Immature natural killer cell (primary cell): ENCODE measurements around the gene NRXN3. TPM values are rescaled to one million over a fixed set of nuclear protein-coding genes. Genes with fewer than 3 reads are reported as not detected.

Source experiments
- DNase-seq, 3 donors: peaks; one replicate each; pipeline ENCODE4 v3.0.0; 2022; ENCODE audit warnings: mixed read lengths in 1 of 3
- H3K27ac Mint-ChIP-seq, 6 donors: one replicate each; pipeline ENCODE4 v1.8.0; 2020; ENCODE audit warnings: mixed read lengths in 6 of 6, mild to moderate bottlenecking in 5 of 6, inconsistent platforms in 4 of 6, moderate library complexity in 3 of 6
- H3K27me3 Mint-ChIP-seq, 3 donors: one replicate each; pipeline ENCODE4 v1.8.0; 2020 to 2021; ENCODE audit warnings: low read depth in 3 of 3, mild to moderate bottlenecking in 3 of 3, mixed read lengths in 3 of 3, moderate library complexity in 3 of 3, inconsistent platforms in 1 of 3
- H3K36me3 Mint-ChIP-seq, 3 donors: one replicate each; pipeline ENCODE4 v1.8.0; 2020; ENCODE audit warnings: mixed read lengths in 3 of 3, inconsistent platforms in 2 of 3, mild to moderate bottlenecking in 2 of 3
- H3K4me1 Mint-ChIP-seq, 2 donors: one replicate each; pipeline ENCODE4 v1.8.0; 2020; ENCODE audit warnings: inconsistent platforms in 2 of 2, mild to moderate bottlenecking in 2 of 2, mixed read lengths in 2 of 2, moderate library complexity in 1 of 2
- H3K4me3 Mint-ChIP-seq, 5 donors: one replicate each; pipeline ENCODE4 v1.8.0; 2020; ENCODE audit warnings: mild to moderate bottlenecking in 5 of 5, mixed read lengths in 5 of 5, inconsistent platforms in 3 of 5, moderate library complexity in 3 of 5
- H3K9me3 Mint-ChIP-seq, 6 donors: one replicate each; pipeline ENCODE4 v1.8.0; 2020; ENCODE audit warnings: mild to moderate bottlenecking in 6 of 6, mixed read lengths in 6 of 6, inconsistent platforms in 4 of 6, moderate library complexity in 3 of 6
- polyA plus RNA-seq, 3 donors: library from polyadenylated mRNA; unstranded; fragments of 300-500 nt; fragmentation: Illumina TruSeq; gene quantifications; one replicate each; pipeline ENCODE4 v1.2.3, GENCODE V29; 2021

Gene NRXN3
- polyA plus RNA-seq, 3 donors from 2014 or later: not detected

GRCh38 chr14:78286210-78286609 lies 116.0 kb downstream of the NRXN3 start:
- Mint-ChIP-seq H3K27ac (no peak overlapping the region), H3K4me1 (no peaks in the 10 kb centered on the region), H3K36me3 (no peaks in the 10 kb centered on the region), H3K4me3 (no peak overlapping the region), H3K27me3 (peaks cover 2 to 5% (median 4%) of the 10 kb centered on the region in 3 donors), H3K9me3 (peaks cover 0 to 4% (median 0%) of the 10 kb centered on the region in 6 donors)
- DNase-seq: no peak

GRCh38 chr14:78292003-78292402 lies 121.8 kb downstream of the NRXN3 start:
- no peak for DNase-seq
- Mint-ChIP-seq H3K4me3 (no peak overlapping the region), H3K4me1 (no peaks in the 10 kb centered on the region), H3K36me3 (no peaks in the 10 kb centered on the region), H3K27ac (no peak overlapping the region), H3K27me3 (peaks cover 4 to 5% (median 4%) of the 10 kb centered on the region in 3 donors), H3K9me3 (peaks cover 0 to 5% (median 0%) of the 10 kb centered on the region in 6 donors)

GRCh38 chr14:78297858-78298257 lies 127.7 kb downstream of the NRXN3 start:
- no peaks in the 10 kb centered on the region for H3K4me1 Mint-ChIP-seq
- H3K27me3 Mint-ChIP-seq: peaks cover 2 to 6% (median 4%) of the 10 kb centered on the region in 3 donors
- H3K9me3 Mint-ChIP-seq: peaks cover 0 to 3% (median 0%) of the 10 kb centered on the region in 6 donors
- H3K36me3 Mint-ChIP-seq: no peaks in the 10 kb centered on the region
- no peak for DNase-seq
- no peak overlapping the region for H3K4me3 Mint-ChIP-seq
- no peak overlapping the region for H3K27ac Mint-ChIP-seq

- Mint-ChIP-seq H3K27ac (no peak overlapping the region), H3K4me3 (no peak overlapping the region), H3K4me1 (no peaks in the 10 kb centered on the region), H3K27me3 (peaks cover 2 to 6% (median 4%) of the 10 kb centered on the region in 3 donors), H3K36me3 (no peaks in the 10 kb centered on the region), H3K9me3 (peaks cover 0 to 3% (median 0%) of the 10 kb centered on the region in 6 donors)
- DNase-seq: no peak
These were observed 128.1 kb downstream of the NRXN3 start for GRCh38 chr14:78298298-78298697.

GRCh38 chr14:78302841-78303240 lies 132.7 kb downstream of the NRXN3 start:
- no peak for DNase-seq
- Mint-ChIP-seq H3K9me3 (peaks cover 0 to 12% (median 0%) of the 10 kb centered on the region in 6 donors), H3K36me3 (no peaks in the 10 kb centered on the region), H3K4me1 (no peaks in the 10 kb centered on the region), H3K27ac (no peak overlapping the region), H3K4me3 (no peak overlapping the region), H3K27me3 (peaks cover 2 to 7% (median 2%) of the 10 kb centered on the region in 3 donors)

- Mint-ChIP-seq H3K27me3 (peaks cover 0 to 5% (median 4%) of the 10 kb centered on the region in 3 donors), H3K4me1 (no peaks in the 10 kb centered on the region), H3K36me3 (no peaks in the 10 kb centered on the region)
These were observed 137.5 kb downstream of the NRXN3 start for GRCh38 chr14:78307671-78308070.

GRCh38 chr14:78308079-78308478 lies 137.9 kb downstream of the NRXN3 start:
- H3K4me3 Mint-ChIP-seq: no peak overlapping the region
- H3K27ac Mint-ChIP-seq: no peak overlapping the region
- DNase-seq: no peak
- H3K4me1 Mint-ChIP-seq: no peaks in the 10 kb centered on the region
- H3K9me3 Mint-ChIP-seq: peaks cover 0 to 10% (median 0%) of the 10 kb centered on the region in 6 donors
- peaks cover 0 to 5% (median 4%) of the 10 kb centered on the region in 3 donors for H3K27me3 Mint-ChIP-seq
- H3K36me3 Mint-ChIP-seq: no peaks in the 10 kb centered on the region

More at GRCh38 chr14:78307671-78308070, 137.5 kb downstream of the NRXN3 start:
- no peak overlapping the region for H3K4me3 Mint-ChIP-seq
- no peak overlapping the region for H3K27ac Mint-ChIP-seq
- peaks cover 0 to 10% (median 0%) of the 10 kb centered on the region in 6 donors for H3K9me3 Mint-ChIP-seq
- no peak for DNase-seq

GRCh38 chr14:78310272-78310671 lies 140.1 kb downstream of the NRXN3 start:
- no peak overlapping the region for H3K27ac Mint-ChIP-seq
- no peaks in the 10 kb centered on the region for H3K36me3 Mint-ChIP-seq
- no peak for DNase-seq
- no peaks in the 10 kb centered on the region for H3K4me1 Mint-ChIP-seq
- H3K4me3 Mint-ChIP-seq: no peak overlapping the region
- H3K9me3 Mint-ChIP-seq: peaks cover 0 to 2% (median 0%) of the 10 kb centered on the region in 6 donors
- peaks cover 0 to 5% (median 3%) of the 10 kb centered on the region in 3 donors for H3K27me3 Mint-ChIP-seq

GRCh38 chr14:78313499-78313898 lies 143.3 kb downstream of the NRXN3 start:
- Mint-ChIP-seq H3K9me3 (peaks cover 0 to 10% (median 0%) of the 10 kb centered on the region in 6 donors), H3K4me3 (no peak overlapping the region), H3K4me1 (no peaks in the 10 kb centered on the region), H3K27me3 (peaks cover 0 to 11% (median 5%) of the 10 kb centered on the region in 3 donors), H3K36me3 (no peaks in the 10 kb centered on the region), H3K27ac (no peak overlapping the region)
- no peak for DNase-seq

- no peak overlapping the region for H3K4me3 Mint-ChIP-seq
- no peak for DNase-seq
- H3K9me3 Mint-ChIP-seq: peaks cover 0 to 13% (median 0%) of the 10 kb centered on the region in 6 donors
- H3K27ac Mint-ChIP-seq: no peak overlapping the region
- H3K4me1 Mint-ChIP-seq: no peaks in the 10 kb centered on the region
- H3K27me3 Mint-ChIP-seq: peaks cover 0 to 11% (median 5%) of the 10 kb centered on the region in 3 donors
- no peaks in the 10 kb centered on the region for H3K36me3 Mint-ChIP-seq
These were observed 144.3 kb downstream of the NRXN3 start for GRCh38 chr14:78314484-78314883.

- Mint-ChIP-seq H3K9me3 (peaks cover 0 to 15% (median 0%) of the 10 kb centered on the region in 6 donors), H3K4me1 (no peaks in the 10 kb centered on the region), H3K36me3 (no peaks in the 10 kb centered on the region), H3K4me3 (no peak overlapping the region), H3K27me3 (peaks cover 0 to 16% (median 5%) of the 10 kb centered on the region in 3 donors), H3K27ac (no peak overlapping the region)
- DNase-seq: no peak
These were observed 145.9 kb downstream of the NRXN3 start for GRCh38 chr14:78316052-78316451.

- H3K27me3 Mint-ChIP-seq: peaks cover 2 to 18% (median 2%) of the 10 kb centered on the region in 3 donors
- no peak for DNase-seq
- H3K4me1 Mint-ChIP-seq: no peaks in the 10 kb centered on the region
- no peak overlapping the region for H3K4me3 Mint-ChIP-seq
- no peaks in the 10 kb centered on the region for H3K36me3 Mint-ChIP-seq
- H3K27ac Mint-ChIP-seq: no peak overlapping the region
- peaks cover 0 to 19% (median 0%) of the 10 kb centered on the region in 6 donors for H3K9me3 Mint-ChIP-seq
These were observed 146.6 kb downstream of the NRXN3 start for GRCh38 chr14:78316786-78317185.

- Mint-ChIP-seq H3K36me3 (no peaks in the 10 kb centered on the region), H3K27ac (no peak overlapping the region)
These were observed 149.2 kb downstream of the NRXN3 start for GRCh38 chr14:78319406-78319805.

GRCh38 chr14:78319887-78320635 lies 149.9 kb downstream of the NRXN3 start:
- Mint-ChIP-seq H3K27ac (no peak overlapping the region), H3K27me3 (peaks cover 0 to 18% (median 3%) of the 10 kb centered on the region in 3 donors), H3K9me3 (peaks cover 0 to 22% (median 0%) of the 10 kb centered on the region in 6 donors), H3K36me3 (no peaks in the 10 kb centered on the region), H3K4me3 (no peak overlapping the region), H3K4me1 (no peaks in the 10 kb centered on the region)
- no peak for DNase-seq

More at GRCh38 chr14:78319406-78319805, 149.2 kb downstream of the NRXN3 start:
- Mint-ChIP-seq H3K9me3 (peaks cover 0 to 21% (median 0%) of the 10 kb centered on the region in 6 donors), H3K27me3 (peaks cover 2 to 18% (median 2%) of the 10 kb centered on the region in 3 donors), H3K4me3 (no peak overlapping the region), H3K4me1 (no peaks in the 10 kb centered on the region)
- no peak for DNase-seq
